ENCODE data around the gene MAS1.
"Not testable (repeated sequence)": the region's sequence is repeated elsewhere in the genome, so short reads cannot be mapped to it uniquely, and the experiment has no call there.

Gene MAS1

GRCh38 chr6:159919011-159919511 lies 28.3 kb downstream of the MAS1 start:
- no peak for DNase-seq

GRCh38 chr6:159919800-159920199 lies 29.0 kb downstream of the MAS1 start:
- no peak for DNase-seq

DNA sequence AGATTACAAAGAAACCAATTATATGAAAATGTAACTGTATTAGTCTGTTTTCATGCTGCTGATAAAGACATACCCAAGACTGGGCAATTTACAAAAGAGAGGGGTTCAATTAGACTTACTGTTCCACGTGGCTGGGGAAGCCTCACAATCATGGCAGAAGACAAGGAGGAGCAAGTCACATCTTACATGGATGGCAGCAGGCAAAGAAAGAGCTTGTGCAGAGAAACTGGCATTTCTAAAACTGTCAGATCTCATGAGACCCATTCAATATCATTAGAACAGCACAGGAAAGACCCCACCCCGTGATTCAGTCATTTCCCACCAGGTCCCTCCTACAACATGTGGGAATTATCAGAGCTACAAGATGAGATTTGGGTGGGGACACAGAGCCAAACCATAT lies 33.4 kb downstream of the MAS1 start:
- not testable (repeated sequence) for DNase-seq

DNA sequence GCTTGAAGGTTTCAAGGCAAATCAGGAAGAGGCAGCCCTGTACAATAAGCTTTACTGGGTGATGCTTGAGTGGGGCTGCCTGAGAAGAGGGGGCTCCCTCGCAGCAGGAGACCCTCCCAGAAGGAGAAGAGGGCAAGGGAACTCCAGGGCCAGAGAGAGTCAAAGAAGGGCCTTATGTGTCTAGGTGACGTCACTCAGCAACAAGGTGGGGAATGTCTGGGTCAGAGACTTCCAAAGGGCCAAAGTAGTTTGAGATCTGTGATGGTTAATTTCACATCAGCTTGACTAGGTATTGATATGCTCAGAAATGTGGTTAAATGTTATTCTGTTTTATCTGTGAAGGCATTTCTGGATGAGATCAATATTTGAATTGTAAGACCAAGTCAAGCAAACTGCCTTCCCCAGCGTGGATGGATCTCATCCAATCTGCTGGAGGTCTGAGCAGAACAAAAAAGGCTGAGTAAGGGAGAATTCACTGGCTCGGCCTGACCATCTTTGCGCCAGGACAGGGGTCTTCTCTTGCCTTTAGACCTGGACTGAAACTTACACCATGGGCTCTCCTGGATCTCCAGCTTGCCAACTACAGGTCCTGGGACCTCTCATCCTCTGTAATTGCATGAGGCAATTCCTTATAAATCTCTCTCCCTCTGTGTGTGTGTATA lies 35.9 kb downstream of the MAS1 start:
- DNase-seq: no peak

DNA sequence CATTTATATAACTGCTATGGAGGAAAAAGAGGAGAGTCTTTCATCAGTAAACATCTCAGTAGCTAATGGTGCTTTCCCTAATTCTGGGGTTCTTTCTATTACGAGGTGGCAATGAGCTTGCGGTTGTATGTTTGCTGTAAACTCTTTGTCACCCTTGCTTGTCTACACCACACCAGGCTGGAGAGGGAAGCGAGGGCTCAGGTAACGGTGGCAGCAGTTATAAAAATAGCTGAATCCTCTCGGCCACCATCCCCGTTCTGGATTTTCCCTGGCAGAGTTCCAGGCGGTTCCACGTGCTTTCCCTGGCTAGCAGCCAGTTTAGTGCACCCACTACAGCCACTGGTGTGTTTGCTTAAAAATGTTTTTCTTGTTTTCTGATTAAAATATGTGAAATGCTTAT lies 39.0 kb downstream of the MAS1 start:
- peak; percentile 67 for DNase-seq

- no peak for DNase-seq
These were observed 40.3 kb downstream of the MAS1 start for GRCh38 chr6:159931112-159931511.

DNA sequence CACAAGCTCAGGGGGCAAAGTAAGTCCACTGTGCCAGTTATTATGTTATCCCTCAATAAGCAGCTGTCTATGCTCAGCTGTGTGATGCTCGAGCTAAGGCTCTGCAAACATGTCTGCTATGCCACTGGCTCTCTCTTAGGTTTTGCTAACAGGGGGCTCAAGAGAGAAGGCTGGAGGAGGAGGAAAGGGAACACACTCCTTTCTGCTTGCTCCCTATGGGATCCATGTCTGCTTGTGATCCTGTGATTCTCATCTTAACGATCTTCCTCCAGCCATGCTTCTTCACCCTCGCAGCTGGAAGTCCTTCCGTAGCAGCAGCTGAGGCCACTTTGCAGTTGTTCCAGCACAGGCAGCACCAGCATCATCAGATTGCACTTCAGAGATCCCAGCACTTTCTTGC lies 41.1 kb downstream of the MAS1 start:
- no peak for DNase-seq

GRCh38 chr6:159933077-159933476 lies 42.3 kb downstream of the MAS1 start:
- no peak for DNase-seq

DNA sequence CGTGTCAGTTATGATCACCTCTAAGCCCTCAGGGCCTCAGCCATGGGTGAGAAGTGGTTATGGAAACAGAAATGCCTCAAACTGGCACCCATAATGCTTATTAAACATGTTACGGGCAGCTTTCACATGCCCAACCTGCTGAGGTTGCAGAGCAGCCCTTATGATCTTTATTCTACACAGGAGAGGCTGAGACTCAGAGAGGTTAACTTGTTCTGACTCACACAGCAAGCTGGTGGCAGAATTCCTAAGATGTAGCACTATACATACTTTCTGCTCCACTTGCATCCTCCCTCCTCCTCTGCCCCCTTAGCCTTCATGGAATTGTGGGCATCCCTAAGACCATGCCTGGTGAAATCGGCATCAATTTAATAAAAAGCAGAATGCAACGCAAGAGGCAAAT lies 43.4 kb downstream of the MAS1 start:
- no peak for DNase-seq

DNA sequence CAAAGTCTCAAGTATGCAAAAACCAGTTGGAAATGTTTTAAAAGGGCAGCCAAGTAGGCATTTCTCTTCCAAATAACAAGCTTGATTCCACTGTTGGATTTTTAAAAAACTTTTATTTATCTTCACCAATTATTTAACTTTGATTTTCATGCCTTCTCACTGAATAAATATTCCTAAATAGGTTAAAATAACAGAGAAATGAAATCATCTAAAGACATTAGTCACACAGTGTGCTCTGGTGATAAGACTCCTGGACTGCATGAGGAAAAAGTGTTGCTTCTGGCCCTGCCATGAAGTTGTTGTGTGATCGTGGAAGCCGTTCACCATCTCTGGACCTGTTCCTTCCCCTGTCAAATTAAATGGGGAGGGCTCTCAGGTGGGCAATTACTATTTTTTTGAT lies 44.3 kb downstream of the MAS1 start:
- no peak for DNase-seq

DNA sequence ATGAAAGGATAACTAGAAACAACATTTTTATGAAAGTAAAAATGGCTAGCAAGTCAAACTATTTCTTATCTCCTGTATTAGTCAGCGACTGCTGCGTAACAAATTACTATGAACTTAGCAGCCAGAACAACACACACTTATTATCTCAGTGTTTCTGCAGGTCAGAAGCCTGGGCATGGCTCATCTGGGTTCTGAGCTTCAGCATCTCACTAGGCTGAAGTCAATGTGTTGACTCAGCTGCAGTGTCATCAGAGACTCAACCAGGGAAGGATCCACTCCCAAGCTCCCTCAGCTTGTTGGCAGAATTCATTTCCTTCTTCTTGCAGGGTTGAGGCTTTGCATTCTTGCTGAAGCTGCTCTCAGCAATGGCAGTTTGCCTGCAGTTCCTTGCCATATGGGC lies 44.8 kb downstream of the MAS1 start:
- no peak for DNase-seq

DNA sequence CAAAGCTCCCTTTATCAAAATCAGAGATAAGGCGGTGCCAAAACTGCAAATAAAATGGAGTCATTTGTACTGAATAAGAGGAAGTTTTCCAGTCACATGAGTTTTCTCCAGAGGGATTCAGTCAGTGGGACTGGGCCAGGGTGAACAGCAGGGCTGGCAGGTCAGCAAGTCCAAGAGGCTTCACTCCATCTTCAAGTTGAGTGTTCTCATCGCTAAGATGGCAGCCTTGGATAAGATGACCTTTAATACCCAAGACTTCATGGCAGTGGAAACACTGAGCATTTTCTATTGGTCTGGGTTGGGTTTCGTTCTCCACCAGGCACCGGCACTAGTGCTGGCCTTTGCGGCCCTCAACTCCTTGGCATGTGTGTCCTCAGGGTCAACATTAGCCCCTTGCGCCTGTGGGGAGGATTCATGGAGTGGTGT lies 48.8 kb downstream of the MAS1 start:
- DNase-seq: no peak

Measured in central memory CD4-positive, alpha-beta T cell (primary cell).